Nephron progenitor cell (in vitro differentiated cells): ENCODE results near the gene ZNF311.

ENCODE experiments used
- DNase-seq: peaks from one replicate; pipeline ENCODE4 v3.0.0; 2021
- H3K27ac Mint-ChIP-seq: 2 replicates; pipeline ENCODE4 v1.8.0; 2021; ENCODE audit warnings: mild to moderate bottlenecking, moderate library complexity, mixed read lengths
- H3K27me3 Mint-ChIP-seq: 2 replicates; pipeline ENCODE4 v1.8.0; 2021; ENCODE audit warnings: mild to moderate bottlenecking, low read depth, mixed read lengths; ENCODE audit not compliant: poor library complexity
- H3K36me3 Mint-ChIP-seq: 2 replicates; pipeline ENCODE4 v1.8.0; 2021; ENCODE audit warnings: low read depth, mixed read lengths
- H3K4me1 Mint-ChIP-seq: 2 replicates; pipeline ENCODE4 v1.8.0; 2021; ENCODE audit warnings: mixed read lengths
- H3K4me3 Mint-ChIP-seq: 2 replicates; pipeline ENCODE4 v1.8.0; 2021; ENCODE audit warnings: mild to moderate bottlenecking, moderate library complexity, mixed read lengths
- H3K9me3 Mint-ChIP-seq: 2 replicates; pipeline ENCODE4 v1.8.0; 2021; ENCODE audit warnings: mild to moderate bottlenecking, moderate library complexity, mixed read lengths
- TF ChIP-seq, protein P1 (sequence below): fragments of 200-600 bp; sonication (generic); IDR thresholded peaks from 2 replicates; pipeline ENCODE4 v1.5.0; 2021; ENCODE audit warnings: antibody characterized with exemption

The ZNF311 gene

DNA sequence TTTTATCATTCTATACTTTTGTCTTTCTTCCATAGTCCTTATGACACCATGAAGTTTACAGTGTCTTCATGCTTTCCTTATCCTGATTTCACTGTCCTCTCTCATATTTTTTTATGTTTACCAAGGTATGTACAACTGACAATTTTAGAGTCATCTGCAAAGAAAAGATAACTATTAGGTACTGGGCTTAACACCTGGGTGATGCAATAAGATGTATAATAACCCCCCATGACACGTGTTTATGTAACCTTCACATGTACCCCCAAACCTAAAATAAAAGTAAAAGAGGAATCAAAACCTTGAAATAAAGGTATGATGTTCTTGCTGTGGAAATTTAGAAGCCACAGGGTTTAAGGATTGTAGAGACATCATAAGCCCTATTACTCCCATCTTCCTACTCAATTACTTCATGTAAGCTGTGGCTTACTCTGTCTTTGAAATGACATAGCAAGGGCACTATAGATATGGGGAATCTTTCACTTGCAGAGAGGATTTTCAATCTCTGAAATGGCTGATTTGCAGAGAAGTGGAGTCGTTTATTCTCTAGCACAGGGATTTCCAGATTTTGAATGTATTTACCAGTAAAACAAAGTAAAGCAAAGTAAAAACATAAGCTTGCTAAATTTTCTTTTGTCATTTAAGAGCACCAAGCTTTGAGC is 20.9 kb upstream of the ZNF311 start:
- DNase-seq: no peak
- Mint-ChIP-seq H3K9me3 (peaks cover 10% of the 10 kb centered on the region), H3K4me1 (no peaks in the 10 kb centered on the region), H3K27ac (no peak overlapping the region), H3K36me3 (no peaks in the 10 kb centered on the region), H3K27me3 (peaks cover 41% of the 10 kb centered on the region), H3K4me3 (no peak overlapping the region)
- TF ChIP-seq, protein P1, sequence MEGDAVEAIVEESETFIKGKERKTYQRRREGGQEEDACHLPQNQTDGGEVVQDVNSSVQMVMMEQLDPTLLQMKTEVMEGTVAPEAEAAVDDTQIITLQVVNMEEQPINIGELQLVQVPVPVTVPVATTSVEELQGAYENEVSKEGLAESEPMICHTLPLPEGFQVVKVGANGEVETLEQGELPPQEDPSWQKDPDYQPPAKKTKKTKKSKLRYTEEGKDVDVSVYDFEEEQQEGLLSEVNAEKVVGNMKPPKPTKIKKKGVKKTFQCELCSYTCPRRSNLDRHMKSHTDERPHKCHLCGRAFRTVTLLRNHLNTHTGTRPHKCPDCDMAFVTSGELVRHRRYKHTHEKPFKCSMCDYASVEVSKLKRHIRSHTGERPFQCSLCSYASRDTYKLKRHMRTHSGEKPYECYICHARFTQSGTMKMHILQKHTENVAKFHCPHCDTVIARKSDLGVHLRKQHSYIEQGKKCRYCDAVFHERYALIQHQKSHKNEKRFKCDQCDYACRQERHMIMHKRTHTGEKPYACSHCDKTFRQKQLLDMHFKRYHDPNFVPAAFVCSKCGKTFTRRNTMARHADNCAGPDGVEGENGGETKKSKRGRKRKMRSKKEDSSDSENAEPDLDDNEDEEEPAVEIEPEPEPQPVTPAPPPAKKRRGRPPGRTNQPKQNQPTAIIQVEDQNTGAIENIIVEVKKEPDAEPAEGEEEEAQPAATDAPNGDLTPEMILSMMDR: no peak

DNA sequence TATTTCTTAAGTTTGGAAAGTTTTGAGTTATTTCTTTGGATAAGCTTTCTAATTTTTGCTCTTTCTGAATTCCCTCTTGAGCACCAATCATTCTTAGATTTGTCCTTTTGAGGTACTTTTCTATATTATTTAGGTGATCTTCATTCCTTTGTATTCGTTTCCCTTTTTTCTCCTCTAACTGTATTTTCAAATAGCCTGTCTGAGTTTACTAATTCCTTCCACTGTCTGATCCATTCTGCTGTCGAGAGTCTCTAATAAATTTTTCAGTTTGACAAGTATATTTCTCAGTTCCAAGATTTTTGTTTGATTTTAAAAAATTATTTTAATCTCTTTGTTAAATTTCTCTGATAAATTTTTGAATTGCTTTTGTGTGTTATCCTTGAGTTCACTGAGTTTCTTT is 16.3 kb upstream of the ZNF311 start:
- H3K36me3 Mint-ChIP-seq: no peaks in the 10 kb centered on the region
- H3K9me3 Mint-ChIP-seq: peaks cover 10% of the 10 kb centered on the region
- no peak overlapping the region for H3K27ac Mint-ChIP-seq
- DNase-seq: no peak
- TF ChIP-seq, protein P1: no peak
- peaks cover 31% of the 10 kb centered on the region for H3K27me3 Mint-ChIP-seq
- H3K4me3 Mint-ChIP-seq: no peak overlapping the region
- peaks cover 15% of the 10 kb centered on the region for H3K4me1 Mint-ChIP-seq

DNA sequence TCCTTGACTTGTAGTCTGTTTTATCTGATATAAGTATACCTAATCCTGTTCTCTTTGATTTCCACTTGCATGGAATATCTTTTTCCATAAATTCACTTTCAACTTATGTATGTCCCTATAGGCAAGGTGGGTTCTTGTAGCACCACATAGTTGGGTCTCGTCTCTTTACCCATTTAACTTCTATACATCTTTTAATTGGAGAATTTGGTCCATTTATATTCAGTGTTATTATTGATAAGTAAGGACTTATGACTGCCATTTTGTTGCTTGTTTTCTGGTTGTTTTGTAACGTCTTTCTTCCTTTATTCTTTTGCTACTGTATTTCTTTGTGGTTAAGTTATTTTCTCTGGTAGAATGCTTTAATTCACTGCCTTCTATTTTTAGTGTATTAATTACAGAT is 14.5 kb upstream of the ZNF311 start:
- no peaks in the 10 kb centered on the region for H3K36me3 Mint-ChIP-seq
- H3K27ac Mint-ChIP-seq: no peak overlapping the region
- peak overlapping the region; percentile 9 for H3K4me3 Mint-ChIP-seq
- DNase-seq: no peak
- H3K4me1 Mint-ChIP-seq: peaks cover 20% of the 10 kb centered on the region
- peaks cover 17% of the 10 kb centered on the region for H3K9me3 Mint-ChIP-seq
- H3K27me3 Mint-ChIP-seq: peaks cover 21% of the 10 kb centered on the region
- TF ChIP-seq, protein P1: no peak

DNA sequence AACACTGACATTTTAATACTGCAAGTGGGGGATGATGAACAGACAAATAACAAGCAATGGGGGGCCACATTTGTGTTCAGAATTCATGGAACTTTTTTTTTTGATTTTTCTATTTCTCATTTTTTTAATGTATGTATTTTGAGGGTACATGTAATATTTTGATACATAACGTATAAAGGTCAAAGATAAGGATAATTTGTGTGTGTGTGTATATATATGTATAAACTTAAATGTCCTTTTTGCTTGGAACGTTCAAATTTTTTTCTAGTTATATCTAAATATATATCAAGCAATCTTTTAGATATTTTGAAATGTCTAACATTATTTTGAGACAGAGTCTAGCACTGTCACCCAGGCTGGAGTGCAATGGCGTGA is 12.3 kb upstream of the ZNF311 start:
- Mint-ChIP-seq H3K4me1 (peaks cover 20% of the 10 kb centered on the region), H3K27ac (no peak overlapping the region), H3K27me3 (peaks cover 28% of the 10 kb centered on the region), H3K9me3 (peaks cover 17% of the 10 kb centered on the region), H3K36me3 (no peaks in the 10 kb centered on the region), H3K4me3 (peak overlapping the region; percentile 91)
- no peak for DNase-seq
- TF ChIP-seq, protein P1: no peak

DNA sequence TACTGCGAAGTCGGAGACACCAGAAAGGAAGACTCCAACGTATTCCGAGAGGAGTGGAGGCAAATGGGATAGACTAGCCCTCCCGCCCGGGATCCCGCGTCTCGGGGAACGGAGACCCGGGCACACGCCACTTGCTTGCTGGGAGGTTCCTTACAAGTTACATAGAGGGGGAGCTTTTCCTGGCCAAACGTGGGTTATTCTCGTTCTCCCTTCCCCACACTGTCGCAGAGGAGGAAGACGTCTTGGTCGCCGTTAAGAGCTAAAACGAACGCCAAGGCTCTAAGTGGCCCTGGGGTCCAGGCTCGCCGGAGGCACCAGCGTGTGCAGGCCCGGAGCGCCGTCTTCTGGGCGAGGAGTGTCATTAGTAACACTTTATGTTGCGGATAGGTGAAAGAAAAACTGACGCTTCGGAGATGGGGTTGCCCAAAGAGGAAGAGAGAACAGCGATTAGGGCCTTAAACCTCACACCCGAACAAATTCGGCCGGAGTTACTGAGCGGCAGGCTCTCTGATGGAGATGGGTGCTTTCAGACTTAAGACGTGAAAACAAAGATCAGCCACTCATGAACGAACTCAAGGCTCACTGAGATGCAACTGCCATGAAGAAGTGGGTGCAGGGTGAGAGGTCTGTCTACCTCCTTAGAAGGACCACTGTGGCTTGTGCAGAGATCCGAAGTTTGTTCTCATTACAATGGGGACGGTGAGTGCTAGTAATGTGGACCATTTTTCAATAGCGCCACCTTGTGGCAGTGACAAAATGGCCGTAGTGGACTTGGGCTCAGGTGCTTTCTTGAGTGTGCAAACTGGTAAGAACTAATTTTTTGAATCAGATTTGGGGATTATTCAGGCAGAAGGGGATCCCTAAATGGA is 11.7 kb upstream of the ZNF311 start:
- no peaks in the 10 kb centered on the region for H3K36me3 Mint-ChIP-seq
- H3K27me3 Mint-ChIP-seq: peaks cover 33% of the 10 kb centered on the region
- peak overlapping the region; percentile 52 for H3K27ac Mint-ChIP-seq
- H3K4me3 Mint-ChIP-seq: peak overlapping the region; percentile 91
- H3K4me1 Mint-ChIP-seq: peaks cover 20% of the 10 kb centered on the region
- peak; percentile 85 for DNase-seq
- TF ChIP-seq, protein P1: peak; percentile 75
- peaks cover 12% of the 10 kb centered on the region for H3K9me3 Mint-ChIP-seq
